ENCODE data around the gene SSU72.
A peak's percentile ranks its signal among the peaks of the same experiment; 100 is the strongest.

SSU72 gene

DNA sequence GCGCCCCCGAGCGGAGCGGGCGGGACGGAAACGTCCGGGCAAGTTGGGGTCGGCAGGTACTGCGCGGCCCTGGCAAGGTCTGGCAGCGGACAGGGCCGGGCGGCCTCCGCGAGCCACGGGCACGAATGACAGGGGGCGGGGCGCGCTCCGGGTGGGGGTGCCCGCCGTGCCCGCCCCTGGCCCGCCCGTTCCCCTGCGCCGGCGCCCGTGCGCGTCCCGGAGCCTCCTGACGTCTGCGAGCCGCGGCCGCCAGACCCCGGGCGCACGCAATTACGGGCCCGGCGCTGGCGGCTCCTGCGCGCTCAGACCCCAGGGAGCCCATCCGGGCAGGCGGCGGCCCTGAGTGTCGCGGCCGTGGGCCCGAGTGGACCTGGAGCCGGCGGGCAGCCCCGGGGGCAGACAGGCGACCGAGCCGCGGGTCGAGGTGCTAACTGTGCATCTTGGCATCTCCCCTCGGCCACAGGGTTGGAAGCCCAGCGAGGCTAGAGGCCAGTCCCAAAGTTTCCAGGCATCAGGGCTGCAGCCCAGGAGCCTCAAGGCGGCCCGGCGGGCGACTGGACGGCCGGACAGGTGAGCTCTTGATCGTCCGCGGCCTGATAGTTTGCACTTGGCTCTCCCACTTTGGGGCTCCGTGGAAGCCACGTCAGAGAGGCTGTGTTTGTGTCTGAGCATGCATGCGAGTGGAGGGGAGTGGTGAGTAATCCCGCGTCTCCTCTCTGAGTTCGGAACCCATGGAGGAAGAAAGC is 41.6 kb upstream of the SSU72 start:
- peak; percentile 37 to 38 for ATAC-seq (replicated peaks)
- Mint-ChIP-seq H3K9me3 (no peaks in the 10 kb centered on the region), H3K36me3 (peaks cover 10 to 12% of the 10 kb centered on the region in 2 donors), H3K4me1 (peaks cover 18 to 24% of the 10 kb centered on the region in 2 donors), H3K27ac (peak overlapping the region; percentile 81), H3K4me3 (peak overlapping the region; percentile 78 to 82), H3K27me3 (no peaks in the 10 kb centered on the region)
- DNase-seq: no peak

DNA sequence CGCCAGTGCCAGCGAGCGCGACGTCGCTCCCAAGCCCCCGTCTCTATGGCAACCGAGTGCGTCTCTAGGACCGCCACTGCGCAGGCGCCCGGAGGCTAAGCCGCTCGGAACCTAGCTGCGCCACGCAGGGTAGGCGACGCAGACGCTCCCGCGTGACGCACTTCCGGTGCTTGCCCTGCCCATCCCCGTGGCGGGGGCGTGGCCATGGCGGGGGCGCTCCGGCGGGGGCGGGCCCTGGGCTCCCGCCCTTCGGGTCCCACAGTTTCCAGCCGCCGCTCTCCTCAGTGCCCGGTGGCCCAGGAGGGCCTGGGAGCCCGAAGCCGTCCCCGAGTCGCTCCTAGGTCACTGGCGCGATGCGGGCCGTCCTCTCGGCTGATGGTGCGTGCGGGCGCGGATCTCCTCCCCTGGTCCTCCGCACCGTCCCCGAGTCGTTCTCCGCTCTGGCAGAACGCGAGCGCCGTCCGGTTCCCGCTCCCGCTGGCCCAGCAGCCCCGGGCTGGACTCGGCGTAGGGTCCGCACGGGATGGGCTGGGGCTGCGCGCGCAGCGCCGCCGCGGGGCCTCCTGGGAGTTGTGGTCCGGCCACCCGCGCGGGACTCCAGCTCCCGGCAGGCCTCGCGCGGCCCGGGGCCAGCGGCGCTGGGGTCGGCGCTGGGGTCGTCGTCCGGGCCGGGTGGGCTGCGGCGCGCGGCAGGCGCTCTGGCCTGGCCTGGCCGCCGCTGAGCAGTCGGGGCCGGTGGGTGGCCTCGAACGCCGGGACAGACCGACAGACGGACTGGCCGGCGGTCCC is 40.8 kb upstream of the SSU72 start, which contains the start of gene MIB2:
Gene MIB2 (plus strand): TSS at position 245 of the 789 bp plus-strand sequence. CDS start 7,953 bp downstream, outside the sequence.
- peak; percentile 97 for DNase-seq
- Mint-ChIP-seq H3K27ac (peak within 1 kb of the TSS; percentile 95), H3K36me3 (peaks cover 12% of the 10 kb centered on the region in 2 donors), H3K4me1 (peaks cover 19 to 23% of the 10 kb centered on the region in 2 donors), H3K9me3 (no peaks in the 10 kb centered on the region), H3K27me3 (no peaks in the 10 kb centered on the region), H3K4me3 (peak within 1 kb of the TSS; percentile 91 to 93)
- peak; percentile 90 to 92 for ATAC-seq (replicated peaks)

DNA sequence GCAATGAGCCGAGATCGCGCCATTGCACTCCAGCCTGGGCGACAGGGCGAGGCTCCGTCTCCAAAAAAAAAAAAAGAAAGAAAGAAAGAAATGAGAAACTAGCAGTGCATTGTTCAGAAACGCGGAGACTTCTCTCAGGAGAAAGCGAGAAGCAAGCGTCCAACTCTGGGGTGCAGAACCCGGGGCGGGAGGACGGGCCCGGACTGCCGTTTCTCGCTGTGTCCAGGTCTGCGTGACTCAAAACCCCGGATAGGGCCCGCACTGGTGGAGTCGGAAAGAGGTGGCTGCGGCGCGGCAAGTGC is 40.2 kb upstream of the SSU72 start:
- Mint-ChIP-seq H3K36me3 (peaks cover 12% of the 10 kb centered on the region in 2 donors), H3K9me3 (no peaks in the 10 kb centered on the region), H3K27ac (peak overlapping the region; percentile 95), H3K27me3 (no peaks in the 10 kb centered on the region), H3K4me1 (peaks cover 19 to 20% of the 10 kb centered on the region in 2 donors), H3K4me3 (peak overlapping the region; percentile 91 to 93)
- DNase-seq: no peak
- ATAC-seq (replicated peaks): no peak

DNA sequence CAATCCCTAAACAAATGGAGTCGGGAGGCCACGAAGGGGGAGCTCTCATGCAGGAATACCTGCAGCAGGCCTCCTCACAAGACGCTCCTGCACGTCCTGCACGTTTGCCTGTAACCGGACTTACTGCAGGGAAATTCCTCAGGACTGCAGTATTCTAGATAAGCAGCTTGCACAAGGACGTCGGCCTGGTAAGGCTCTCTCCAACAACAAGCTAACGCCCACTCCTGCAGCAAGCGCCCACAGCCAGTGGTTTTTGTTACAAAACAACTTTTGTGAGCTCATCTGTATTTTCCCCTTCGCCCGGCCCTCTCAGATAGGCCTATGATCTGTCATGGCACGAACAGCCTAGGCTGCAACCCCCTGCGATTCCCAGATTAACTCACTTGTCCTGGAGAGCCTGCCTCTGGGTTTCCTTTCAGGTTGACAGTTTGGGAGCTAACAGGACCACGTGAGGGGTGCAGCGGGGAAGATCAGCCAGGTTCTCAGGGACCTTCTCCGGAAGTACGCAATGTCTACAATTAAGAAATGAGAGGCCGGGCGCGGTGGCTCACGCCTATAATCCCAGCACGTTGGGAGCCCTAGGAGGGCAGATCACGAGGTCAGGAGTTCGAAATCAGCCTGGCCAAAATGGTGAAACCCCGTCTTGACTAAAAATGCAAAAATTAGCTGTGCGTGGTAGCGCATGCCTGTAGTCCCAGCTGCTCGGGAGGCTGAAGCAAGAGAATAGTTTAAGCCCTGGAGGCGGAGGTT is 39.7 kb upstream of the SSU72 start:
- peak overlapping the region; percentile 95 for H3K27ac Mint-ChIP-seq
- H3K4me3 Mint-ChIP-seq: peak overlapping the region; percentile 91 to 93
- H3K36me3 Mint-ChIP-seq: peaks cover 12% of the 10 kb centered on the region in 2 donors
- no peaks in the 10 kb centered on the region for H3K9me3 Mint-ChIP-seq
- peak in 1 of 2 donors; percentile 9 for ATAC-seq (replicated peaks)
- H3K27me3 Mint-ChIP-seq: no peaks in the 10 kb centered on the region
- H3K4me1 Mint-ChIP-seq: peaks cover 19 to 20% of the 10 kb centered on the region in 2 donors
- no peak for DNase-seq

DNA sequence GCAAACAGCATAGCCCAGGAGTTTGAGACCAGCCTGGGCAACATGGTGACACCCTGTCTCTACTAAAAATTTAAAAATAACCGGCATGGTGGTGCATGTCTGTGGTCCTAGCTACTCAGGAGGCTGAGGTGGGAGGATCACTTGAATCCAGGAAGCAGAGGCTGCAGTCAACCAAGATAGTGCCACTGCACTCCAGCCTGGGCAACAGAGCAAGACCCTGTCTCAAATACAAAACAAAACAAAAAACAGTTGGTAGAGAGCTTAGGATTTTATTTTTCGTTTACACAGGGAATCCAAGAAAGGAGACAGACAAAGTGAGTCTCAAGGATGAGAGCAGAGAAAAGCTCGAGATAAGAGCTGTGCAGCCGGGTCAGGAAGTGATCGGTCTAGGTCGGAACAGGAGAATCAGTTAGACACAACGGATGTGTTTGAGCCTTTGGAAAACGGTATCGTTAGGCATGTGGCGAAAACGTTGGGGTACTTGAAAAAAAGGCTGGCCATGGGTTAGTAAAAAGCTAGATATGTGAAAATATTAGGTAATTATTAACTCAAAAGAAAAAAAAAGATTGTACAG is 38.9 kb upstream of the SSU72 start:
- DNase-seq (no peak), ATAC-seq (replicated peaks) (no peak)
- H3K4me1 Mint-ChIP-seq: peaks cover 19 to 20% of the 10 kb centered on the region in 2 donors
- peaks cover 6 to 9% of the 10 kb centered on the region in 2 donors for H3K36me3 Mint-ChIP-seq
- no peaks in the 10 kb centered on the region for H3K27me3 Mint-ChIP-seq
- H3K27ac Mint-ChIP-seq: no peak overlapping the region
- H3K4me3 Mint-ChIP-seq: peak overlapping the region; percentile 72 to 91
- no peaks in the 10 kb centered on the region for H3K9me3 Mint-ChIP-seq

DNA sequence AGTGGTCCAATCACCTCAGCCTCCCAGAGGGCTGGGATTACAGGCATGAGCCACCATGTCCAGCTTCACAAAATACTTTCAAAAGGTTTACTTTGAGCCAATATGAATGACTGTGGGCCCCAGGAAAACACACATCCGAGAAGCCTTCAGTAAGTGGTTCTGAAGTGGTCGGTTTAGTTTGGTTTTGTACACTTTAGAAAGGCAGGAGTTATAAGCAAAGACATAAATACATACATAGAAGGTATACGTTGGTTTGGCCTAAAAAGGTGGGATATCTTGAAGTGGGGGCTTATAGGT is 37.4 kb upstream of the SSU72 start:
- Mint-ChIP-seq H3K36me3 (peaks cover 6 to 9% of the 10 kb centered on the region in 2 donors), H3K4me3 (no peak overlapping the region), H3K27ac (no peak overlapping the region), H3K9me3 (no peaks in the 10 kb centered on the region), H3K27me3 (no peaks in the 10 kb centered on the region), H3K4me1 (peaks cover 18 to 27% of the 10 kb centered on the region in 2 donors)
- ATAC-seq (replicated peaks) (no peak), DNase-seq (no peak)

DNA sequence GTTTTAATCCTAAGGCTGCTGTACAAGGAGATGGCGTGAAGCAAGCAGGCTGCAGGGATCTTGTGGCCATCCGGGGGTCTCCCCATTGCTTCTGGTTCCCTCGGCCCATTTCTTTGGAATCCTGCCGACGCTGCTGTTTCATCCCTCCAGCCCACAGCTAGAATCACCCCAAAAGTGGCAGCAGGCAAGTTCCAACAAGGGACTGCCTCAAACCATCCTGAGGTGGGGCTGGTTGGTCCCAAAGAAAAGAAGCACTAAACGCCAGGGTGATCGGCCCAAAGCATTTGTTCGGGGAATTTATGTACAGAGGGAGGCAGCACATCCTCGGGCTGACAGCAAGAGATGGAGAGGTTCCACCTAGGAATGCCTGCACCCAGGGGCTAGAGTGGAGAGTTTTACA is 36.1 kb upstream of the SSU72 start:
- no peak for ATAC-seq (replicated peaks)

DNA sequence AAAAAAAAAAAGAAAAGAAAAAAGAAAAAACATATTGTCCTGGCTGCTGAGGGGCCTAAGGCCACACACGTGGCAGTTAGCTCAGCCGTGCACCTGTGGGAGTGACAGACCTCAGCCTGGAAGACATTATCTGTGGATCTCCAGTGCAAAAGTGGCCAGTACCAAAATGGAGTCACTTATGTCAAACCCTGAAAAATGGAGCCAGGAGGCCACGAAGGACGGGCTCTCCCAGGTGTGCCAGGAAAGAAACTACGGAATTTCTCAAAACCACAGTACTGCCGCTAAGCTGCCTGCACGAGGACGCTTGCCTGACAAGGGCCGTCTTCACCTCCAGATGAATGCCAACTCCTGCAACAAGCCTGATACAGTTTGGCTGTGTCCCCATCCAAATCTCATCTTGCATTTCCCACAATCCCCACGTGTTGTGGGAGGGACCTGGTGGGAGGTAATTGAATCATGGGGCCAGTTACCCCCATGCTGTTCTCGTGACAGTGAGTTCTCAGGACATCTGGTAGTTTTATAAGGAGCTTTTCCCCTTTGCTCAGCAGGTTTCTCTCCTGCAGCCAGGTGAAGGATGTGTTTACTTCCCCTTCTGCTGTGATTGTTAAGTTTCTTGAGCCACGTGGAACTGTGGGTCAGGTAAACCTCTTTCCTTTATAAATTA is 35.3 kb upstream of the SSU72 start:
- peaks cover 20 to 28% of the 10 kb centered on the region in 2 donors for H3K4me1 Mint-ChIP-seq
- no peak overlapping the region for H3K27ac Mint-ChIP-seq
- H3K27me3 Mint-ChIP-seq: no peaks in the 10 kb centered on the region
- peaks cover 6 to 9% of the 10 kb centered on the region in 2 donors for H3K36me3 Mint-ChIP-seq
- ATAC-seq (replicated peaks) (no peak), DNase-seq (no peak)
- H3K9me3 Mint-ChIP-seq: no peaks in the 10 kb centered on the region
- no peak overlapping the region for H3K4me3 Mint-ChIP-seq

More for the DNA sequence above, 36.1 kb upstream of the SSU72 start:
- H3K4me1 Mint-ChIP-seq: peaks cover 20 to 28% of the 10 kb centered on the region in 2 donors
- no peak overlapping the region for H3K4me3 Mint-ChIP-seq
- H3K9me3 Mint-ChIP-seq: no peaks in the 10 kb centered on the region
- H3K27ac Mint-ChIP-seq: no peak overlapping the region
- no peak for DNase-seq
- peaks cover 6 to 9% of the 10 kb centered on the region in 2 donors for H3K36me3 Mint-ChIP-seq
- no peaks in the 10 kb centered on the region for H3K27me3 Mint-ChIP-seq

DNA sequence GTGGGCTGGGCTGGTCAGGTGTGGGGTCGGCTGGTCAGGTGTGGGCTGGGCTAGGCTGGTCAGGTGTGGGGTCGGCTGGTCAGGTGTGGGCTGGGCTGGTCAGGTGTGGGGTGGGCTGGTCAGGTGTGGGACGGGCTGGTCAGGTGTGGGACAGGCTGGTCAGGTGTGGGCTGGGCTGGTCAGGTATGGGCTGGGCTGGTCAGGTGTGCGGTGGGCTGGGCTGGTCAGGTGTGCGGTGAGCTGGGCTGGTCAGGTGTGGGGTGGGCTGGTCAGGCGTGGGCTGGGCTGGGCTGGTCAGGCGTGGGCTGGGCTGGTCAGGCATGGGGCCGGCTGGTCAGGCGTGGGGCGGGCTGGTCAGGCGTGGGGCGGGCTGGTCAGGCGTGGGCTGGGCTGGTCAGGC is 31.6 kb upstream of the SSU72 start:
- ATAC-seq (replicated peaks) (no peak), DNase-seq (no peak)
- Mint-ChIP-seq H3K4me3 (no peak overlapping the region), H3K4me1 (peaks cover 22 to 35% of the 10 kb centered on the region in 2 donors), H3K9me3 (no peaks in the 10 kb centered on the region), H3K36me3 (peaks cover 0 to 2% of the 10 kb centered on the region in 2 donors), H3K27ac (no peak overlapping the region), H3K27me3 (no peaks in the 10 kb centered on the region)

DNA sequence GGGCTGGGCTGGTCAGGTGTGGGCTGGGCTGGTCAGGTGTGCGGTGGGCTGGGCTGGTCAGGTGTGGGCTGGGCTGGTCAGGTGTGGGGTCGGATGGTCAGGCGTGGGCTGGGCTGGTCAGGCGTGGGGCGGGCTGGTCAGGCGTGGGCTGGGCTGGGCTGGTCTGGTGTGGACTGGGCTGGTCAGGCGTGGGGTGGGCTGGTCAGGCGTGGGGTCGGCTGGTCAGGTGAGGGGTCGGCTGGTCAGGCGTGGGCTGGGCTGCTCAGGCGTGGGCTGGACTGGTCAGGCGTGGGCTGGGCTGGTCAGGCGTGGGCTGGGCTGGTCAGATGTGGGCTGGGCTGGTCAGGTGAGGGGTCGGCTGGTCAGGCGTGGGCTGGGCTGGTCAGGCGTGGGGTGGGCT is 31.1 kb upstream of the SSU72 start:
- Mint-ChIP-seq H3K4me1 (peaks cover 21 to 35% of the 10 kb centered on the region in 2 donors), H3K4me3 (no peak overlapping the region), H3K9me3 (no peaks in the 10 kb centered on the region), H3K36me3 (no peaks in the 10 kb centered on the region), H3K27ac (no peak overlapping the region), H3K27me3 (peaks cover 0 to 2% of the 10 kb centered on the region in 2 donors)
- ATAC-seq (replicated peaks) (no peak), DNase-seq (no peak)

DNA sequence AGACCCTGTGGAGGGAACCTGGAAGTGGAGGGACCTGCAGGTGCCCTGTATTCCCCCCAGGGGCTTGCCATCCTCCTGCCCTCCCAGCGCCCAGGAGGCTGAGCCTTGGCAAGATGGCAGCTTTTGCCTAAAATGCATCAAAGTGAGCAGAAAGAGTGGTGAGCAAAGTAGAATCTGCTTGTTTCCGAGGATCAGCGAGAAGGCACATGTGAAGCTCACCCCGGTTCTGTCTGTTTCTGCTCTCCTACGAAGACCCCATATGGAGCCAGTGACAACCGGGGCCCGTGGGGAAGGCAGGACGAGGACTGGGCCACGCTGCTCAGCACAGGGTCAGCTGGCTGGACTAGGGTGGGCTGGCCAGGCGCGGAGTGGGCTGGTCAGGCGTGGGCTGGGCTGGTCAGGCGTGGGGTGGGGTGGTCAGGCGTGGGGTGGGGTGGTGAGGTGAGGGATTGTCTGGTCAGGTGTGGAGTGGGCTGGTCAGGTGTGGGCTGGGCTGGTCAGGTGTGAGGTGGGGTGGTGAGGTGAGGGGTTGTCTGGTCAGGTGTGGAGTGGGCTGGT is 30.4 kb upstream of the SSU72 start:
- Mint-ChIP-seq H3K4me1 (peaks cover 23 to 35% of the 10 kb centered on the region in 2 donors), H3K9me3 (no peaks in the 10 kb centered on the region), H3K4me3 (no peak overlapping the region), H3K36me3 (no peaks in the 10 kb centered on the region), H3K27ac (no peak overlapping the region), H3K27me3 (peaks cover 0 to 5% of the 10 kb centered on the region in 2 donors)
- DNase-seq (no peak), ATAC-seq (replicated peaks) (no peak)

DNA sequence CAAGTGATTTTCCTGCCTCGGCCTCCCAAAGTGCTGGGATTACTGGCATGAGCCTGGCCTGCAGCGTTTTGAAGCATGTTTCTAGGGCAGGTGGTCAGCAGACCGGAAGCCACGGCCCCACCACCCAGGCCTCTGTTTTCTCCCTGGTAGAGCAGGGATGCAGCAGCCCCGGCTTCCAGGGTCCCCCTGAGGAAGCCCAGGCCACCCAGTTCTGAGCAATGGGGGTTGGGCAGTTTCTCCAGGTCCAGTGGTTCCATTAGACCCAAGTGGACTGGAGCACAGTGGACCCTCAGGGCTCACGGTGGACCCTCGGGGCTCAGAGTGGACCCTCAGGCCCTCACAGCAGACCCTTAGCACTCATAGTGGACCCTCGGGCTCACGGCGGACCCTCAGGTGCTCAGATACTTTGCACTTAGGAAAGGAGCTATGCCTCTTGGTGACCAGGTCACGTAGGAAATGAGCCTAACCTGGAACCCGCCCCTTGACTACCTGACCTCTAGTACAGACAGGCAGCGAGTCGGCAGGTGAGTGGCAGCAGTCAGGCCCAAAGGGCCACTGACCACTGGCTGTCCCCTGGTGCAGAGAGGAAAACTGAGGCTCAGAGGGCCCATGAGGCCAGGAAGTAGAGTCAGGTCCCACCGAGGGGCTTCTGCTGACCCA is 29.8 kb upstream of the SSU72 start:
- no peak overlapping the region for H3K27ac Mint-ChIP-seq
- ATAC-seq (replicated peaks): no peak
- no peak overlapping the region for H3K4me3 Mint-ChIP-seq
- DNase-seq: no peak
- peaks cover 23 to 35% of the 10 kb centered on the region in 2 donors for H3K4me1 Mint-ChIP-seq
- H3K9me3 Mint-ChIP-seq: no peaks in the 10 kb centered on the region
- no peaks in the 10 kb centered on the region for H3K36me3 Mint-ChIP-seq
- H3K27me3 Mint-ChIP-seq: peaks cover 0 to 5% of the 10 kb centered on the region in 2 donors
